Erythroblast (primary cell): ENCODE measurements around the gene CYP2D6.
"Not testable (repeated sequence)": the region's sequence is repeated elsewhere in the genome, so short reads cannot be mapped to it uniquely, and the experiment has no call there.

ENCODE experiments used
- GATA1 ChIP-seq: IDR thresholded peaks from 2 replicates; pipeline ENCODE4 v1.6.1; 2011; ENCODE audit warnings: low read depth, mild to moderate bottlenecking, control low read depth, low read length, moderate library complexity
- POLR2A ChIP-seq: IDR thresholded peaks from 2 replicates; pipeline ENCODE4 v1.6.1; 2011; ENCODE audit warnings: mild to moderate bottlenecking, low read length

- not testable (repeated sequence) for TF ChIP-seq POLR2A, GATA1
Observed at GRCh38 chr22:42139508-42139907, 8.9 kb upstream of the CYP2D6 start.
